Endothelial cell (in vitro differentiated cells): ENCODE measurements around the gene TKTL1. TPM values are rescaled to one million over a fixed set of nuclear protein-coding genes. Genes with fewer than 3 reads are reported as not detected.
"Not testable (repeated sequence)": the region's sequence is repeated elsewhere in the genome, so short reads cannot be mapped to it uniquely, and the experiment has no call there.

Source experiments
- DNase-seq: peaks from one replicate; pipeline ENCODE4 v3.0.0; 2021; ENCODE audit warnings: low spot score
- H3K27ac Mint-ChIP-seq: one replicate; pipeline ENCODE4 v1.8.0; 2021; ENCODE audit warnings: mixed read lengths, inconsistent platforms; ENCODE audit not compliant: unreplicated experiment
- H3K27me3 Mint-ChIP-seq: one replicate; pipeline ENCODE4 v1.8.0; 2021; ENCODE audit warnings: mild to moderate bottlenecking, moderate library complexity, mixed read lengths, inconsistent platforms; ENCODE audit not compliant: unreplicated experiment
- H3K36me3 Mint-ChIP-seq: one replicate; pipeline ENCODE4 v1.8.0; 2021; ENCODE audit warnings: mild to moderate bottlenecking, low read depth, mixed read lengths, inconsistent platforms; ENCODE audit not compliant: unreplicated experiment
- H3K4me1 Mint-ChIP-seq: one replicate; pipeline ENCODE4 v1.8.0; 2021; ENCODE audit warnings: mild to moderate bottlenecking, mixed read lengths, inconsistent platforms; ENCODE audit not compliant: unreplicated experiment
- H3K4me3 Mint-ChIP-seq: one replicate; pipeline ENCODE4 v1.8.0; 2021; ENCODE audit warnings: mild to moderate bottlenecking, mixed read lengths, inconsistent platforms; ENCODE audit not compliant: unreplicated experiment
- H3K9me3 Mint-ChIP-seq: one replicate; pipeline ENCODE4 v1.8.0; 2021; ENCODE audit warnings: mixed read lengths, inconsistent platforms; ENCODE audit not compliant: unreplicated experiment
- total RNA-seq: library from RNA; stranded (reverse); fragmentation: NEBNext Ultra II Directional; extraction: Animal tissue kit (Norgen Biotek cat#: 25700); gene quantifications from one replicate; pipeline ENCODE4 v1.2.1, GENCODE V29; 2021; ENCODE audit not compliant: unreplicated experiment
- TF ChIP-seq, protein P1 (sequence below): fragments of 200-600 bp; sonication (generic); IDR thresholded peaks from one replicate; pipeline ENCODE4 v1.5.0; 2021; ENCODE audit warnings: antibody characterized with exemption; ENCODE audit not compliant: unreplicated experiment

Gene TKTL1
- total RNA-seq, 1 donor from 2014 or later: 7.1 TPM

DNA sequence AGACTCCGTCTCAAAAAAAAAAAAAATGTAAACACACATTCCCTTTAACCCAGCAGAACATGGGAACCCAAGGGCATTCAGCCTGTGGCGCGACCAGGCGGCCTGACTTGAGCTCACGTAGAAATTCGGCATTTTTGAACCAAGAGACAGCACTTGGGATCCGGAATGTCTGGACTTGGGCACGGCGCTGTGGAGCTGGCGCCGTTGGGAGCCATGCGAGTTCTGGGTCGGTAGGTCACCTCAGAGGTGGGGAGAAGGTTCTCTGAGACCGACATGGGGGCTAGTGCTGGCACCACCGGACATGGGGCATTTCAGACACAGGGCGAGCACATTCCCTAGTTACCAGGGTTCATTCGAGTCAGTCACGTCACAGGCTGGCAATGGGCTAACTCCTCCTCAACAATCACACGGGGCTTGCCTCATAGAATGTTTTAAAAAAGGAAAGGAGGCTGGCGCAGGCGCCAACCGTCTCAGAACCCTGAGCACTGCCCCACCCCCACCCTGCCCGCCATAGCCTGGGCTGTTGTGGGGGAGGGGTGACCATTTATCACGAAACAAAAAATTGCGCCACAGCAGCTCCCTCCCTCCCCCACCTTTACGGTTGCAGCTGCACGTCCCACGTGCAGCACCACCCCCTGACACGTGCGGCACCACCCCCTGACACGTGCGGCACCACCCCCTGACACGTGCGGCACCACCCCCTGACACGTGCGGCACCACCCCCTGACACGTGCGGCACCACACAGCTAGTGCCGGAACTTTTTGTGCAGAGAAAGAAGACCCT lies 612 bp upstream of the TKTL1 start, which contains the start of gene TEX28:
Gene TEX28 (minus strand): TSS at position 334 of the 784 bp plus-strand sequence. CDS start 3,007 bp downstream, outside the sequence.
- no peak within 1 kb of the TSS for H3K27ac Mint-ChIP-seq

DNA sequence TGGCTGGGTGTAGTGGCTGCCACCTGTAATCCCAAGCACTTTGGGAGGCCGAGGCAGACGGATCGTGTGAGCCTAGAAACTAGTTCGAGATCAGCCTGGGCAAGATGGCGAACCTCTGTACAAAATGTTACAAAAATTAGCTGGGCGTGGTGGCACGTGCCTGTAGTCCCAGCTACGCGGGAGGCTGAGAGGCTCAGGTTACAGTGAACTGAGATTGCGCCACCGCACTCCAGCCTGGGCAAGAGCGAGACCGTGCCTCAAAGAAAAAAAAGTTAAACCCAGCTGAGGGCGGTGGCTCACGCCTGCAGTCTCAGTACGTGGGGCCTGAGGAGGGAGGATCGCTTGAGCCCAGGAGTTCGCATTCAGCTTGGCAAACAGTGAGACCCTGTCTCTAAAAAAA lies 1.1 kb downstream of the TKTL1 start:
- H3K27me3 Mint-ChIP-seq: no peaks in the 10 kb centered on the region
- no peak overlapping the region for H3K27ac Mint-ChIP-seq
- TF ChIP-seq, protein P1, sequence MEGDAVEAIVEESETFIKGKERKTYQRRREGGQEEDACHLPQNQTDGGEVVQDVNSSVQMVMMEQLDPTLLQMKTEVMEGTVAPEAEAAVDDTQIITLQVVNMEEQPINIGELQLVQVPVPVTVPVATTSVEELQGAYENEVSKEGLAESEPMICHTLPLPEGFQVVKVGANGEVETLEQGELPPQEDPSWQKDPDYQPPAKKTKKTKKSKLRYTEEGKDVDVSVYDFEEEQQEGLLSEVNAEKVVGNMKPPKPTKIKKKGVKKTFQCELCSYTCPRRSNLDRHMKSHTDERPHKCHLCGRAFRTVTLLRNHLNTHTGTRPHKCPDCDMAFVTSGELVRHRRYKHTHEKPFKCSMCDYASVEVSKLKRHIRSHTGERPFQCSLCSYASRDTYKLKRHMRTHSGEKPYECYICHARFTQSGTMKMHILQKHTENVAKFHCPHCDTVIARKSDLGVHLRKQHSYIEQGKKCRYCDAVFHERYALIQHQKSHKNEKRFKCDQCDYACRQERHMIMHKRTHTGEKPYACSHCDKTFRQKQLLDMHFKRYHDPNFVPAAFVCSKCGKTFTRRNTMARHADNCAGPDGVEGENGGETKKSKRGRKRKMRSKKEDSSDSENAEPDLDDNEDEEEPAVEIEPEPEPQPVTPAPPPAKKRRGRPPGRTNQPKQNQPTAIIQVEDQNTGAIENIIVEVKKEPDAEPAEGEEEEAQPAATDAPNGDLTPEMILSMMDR: no peak
- H3K4me1 Mint-ChIP-seq: no peaks in the 10 kb centered on the region
- no peaks in the 10 kb centered on the region for H3K36me3 Mint-ChIP-seq
- no peak for DNase-seq
- no peak overlapping the region for H3K4me3 Mint-ChIP-seq
- no peaks in the 10 kb centered on the region for H3K9me3 Mint-ChIP-seq

More for the DNA sequence above, 612 bp upstream of the TKTL1 start, which contains the start of gene TEX28:
- H3K27me3 Mint-ChIP-seq: no peaks in the 10 kb centered on the region
- H3K36me3 Mint-ChIP-seq: no peaks in the 10 kb centered on the region
- no peaks in the 10 kb centered on the region for H3K4me1 Mint-ChIP-seq
- no peak for DNase-seq
- no peak within 1 kb of the TSS for H3K4me3 Mint-ChIP-seq
- no peaks in the 10 kb centered on the region for H3K9me3 Mint-ChIP-seq
- TF ChIP-seq, protein P1: no peak

DNA sequence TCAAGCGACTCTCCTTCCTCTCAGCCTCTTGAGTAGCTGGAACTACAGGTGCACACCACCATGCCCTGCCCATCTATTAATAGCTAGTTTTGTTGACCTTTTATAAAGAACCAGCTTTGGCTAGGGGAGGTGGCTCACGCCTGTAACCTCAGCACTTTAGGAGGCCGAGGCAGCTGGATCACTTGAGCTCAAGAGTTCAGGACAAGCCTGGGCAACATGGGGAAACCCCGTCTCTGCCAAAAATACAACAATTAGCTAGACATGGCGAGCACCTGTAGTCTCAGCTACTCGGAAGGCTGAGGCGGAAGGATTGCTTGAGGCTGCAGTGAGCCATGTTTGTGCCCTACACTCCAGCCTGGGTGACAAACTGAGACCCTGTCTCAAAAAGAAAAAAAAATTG lies 2.7 kb downstream of the TKTL1 start:
- Mint-ChIP-seq H3K4me1 (no peaks in the 10 kb centered on the region), H3K27me3 (no peaks in the 10 kb centered on the region), H3K9me3 (no peaks in the 10 kb centered on the region), H3K4me3 (no peak overlapping the region), H3K36me3 (no peaks in the 10 kb centered on the region), H3K27ac (no peak overlapping the region)
- no peak for DNase-seq
- TF ChIP-seq, protein P1: no peak

DNA sequence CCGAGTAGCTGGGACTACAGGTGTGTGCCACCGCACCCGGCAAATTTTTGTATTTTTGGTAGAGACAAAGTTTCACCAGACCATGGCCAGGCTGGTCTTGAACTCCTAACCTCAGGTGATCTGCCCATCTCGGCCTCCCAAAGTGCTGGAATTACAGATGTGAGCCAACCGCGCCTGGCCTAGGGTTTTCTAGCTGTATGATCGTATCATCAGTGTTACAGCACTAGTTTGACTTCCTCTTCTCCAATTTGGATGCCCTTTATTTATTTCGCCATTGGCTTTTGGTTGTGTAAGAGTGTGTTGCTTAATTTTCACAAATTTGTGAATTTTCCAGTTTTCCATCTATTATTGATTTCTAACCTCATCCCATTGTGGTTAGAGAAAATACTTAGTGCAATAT lies 5.2 kb downstream of the TKTL1 start:
- Mint-ChIP-seq H3K36me3 (no peaks in the 10 kb centered on the region), H3K4me1 (no peaks in the 10 kb centered on the region), H3K27ac (no peak overlapping the region), H3K27me3 (no peaks in the 10 kb centered on the region), H3K4me3 (no peak overlapping the region), H3K9me3 (no peaks in the 10 kb centered on the region)
- TF ChIP-seq, protein P1: no peak
- DNase-seq: no peak

DNA sequence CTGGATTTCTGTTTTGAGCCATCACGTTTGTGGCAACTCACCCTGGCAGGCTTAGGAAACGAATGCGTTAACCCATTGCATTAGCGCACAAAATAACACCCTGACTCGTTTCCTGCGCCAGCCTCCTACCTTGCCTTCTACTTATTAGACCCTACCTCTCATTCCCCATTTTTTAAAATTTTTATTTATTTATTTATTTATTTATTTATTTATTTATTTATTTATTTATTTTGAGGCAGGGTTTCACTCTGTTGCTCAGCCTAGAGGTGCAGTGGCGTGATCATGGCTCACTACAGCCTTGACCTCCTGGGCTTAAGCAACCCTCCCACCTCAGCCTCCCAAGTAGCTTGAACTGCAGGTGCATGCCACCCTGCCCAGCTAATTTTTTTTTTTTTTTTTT lies 7.4 kb downstream of the TKTL1 start:
- not testable (repeated sequence) for H3K4me1 Mint-ChIP-seq, H3K27ac Mint-ChIP-seq, H3K4me3 Mint-ChIP-seq, H3K36me3 Mint-ChIP-seq, DNase-seq, H3K27me3 Mint-ChIP-seq, H3K9me3 Mint-ChIP-seq
